ENCODE measurements around the gene RETN. TPM values are rescaled to one million over a fixed set of nuclear protein-coding genes. Genes with fewer than 3 reads are reported as not detected.

The RETN gene
- total RNA-seq, 2 donors from 2014 or later = not detected

GRCh38 chr19:7657131-7657751 is 11.6 kb upstream of the RETN start:
- Histone ChIP-seq H3K27me3 (replicated peaks; ENCODE audit: insufficient read depth) (no peaks in the 10 kb centered on the region), H3K36me3 (no peaks in the 10 kb centered on the region), H3K4me1 (ENCODE audit: control insufficient read depth in 1 of 2, low read depth in 2 of 2) (peaks cover 0 to 3% of the 10 kb centered on the region in 2 donors), H3K27ac (no peak overlapping the region), H3K9me3 (no peaks in the 10 kb centered on the region), H3K4me3 (no peak overlapping the region)
- TF ChIP-seq, protein P1, sequence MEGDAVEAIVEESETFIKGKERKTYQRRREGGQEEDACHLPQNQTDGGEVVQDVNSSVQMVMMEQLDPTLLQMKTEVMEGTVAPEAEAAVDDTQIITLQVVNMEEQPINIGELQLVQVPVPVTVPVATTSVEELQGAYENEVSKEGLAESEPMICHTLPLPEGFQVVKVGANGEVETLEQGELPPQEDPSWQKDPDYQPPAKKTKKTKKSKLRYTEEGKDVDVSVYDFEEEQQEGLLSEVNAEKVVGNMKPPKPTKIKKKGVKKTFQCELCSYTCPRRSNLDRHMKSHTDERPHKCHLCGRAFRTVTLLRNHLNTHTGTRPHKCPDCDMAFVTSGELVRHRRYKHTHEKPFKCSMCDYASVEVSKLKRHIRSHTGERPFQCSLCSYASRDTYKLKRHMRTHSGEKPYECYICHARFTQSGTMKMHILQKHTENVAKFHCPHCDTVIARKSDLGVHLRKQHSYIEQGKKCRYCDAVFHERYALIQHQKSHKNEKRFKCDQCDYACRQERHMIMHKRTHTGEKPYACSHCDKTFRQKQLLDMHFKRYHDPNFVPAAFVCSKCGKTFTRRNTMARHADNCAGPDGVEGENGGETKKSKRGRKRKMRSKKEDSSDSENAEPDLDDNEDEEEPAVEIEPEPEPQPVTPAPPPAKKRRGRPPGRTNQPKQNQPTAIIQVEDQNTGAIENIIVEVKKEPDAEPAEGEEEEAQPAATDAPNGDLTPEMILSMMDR (IDR thresholded peaks at IDR 0.05) = no peak
- DNase-seq (ENCODE audit: low spot score) (no peak), ATAC-seq (ENCODE audit: insufficient number of reproducible peaks, low FRiP score, low read depth) (no peak)

GRCh38 chr19:7658219-7658686 is 10.6 kb upstream of the RETN start:
- Histone ChIP-seq H3K4me3 (no peak overlapping the region), H3K27me3 (replicated peaks; ENCODE audit: insufficient read depth) (no peaks in the 10 kb centered on the region), H3K27ac (no peak overlapping the region), H3K9me3 (no peaks in the 10 kb centered on the region), H3K4me1 (ENCODE audit: control insufficient read depth in 1 of 2, low read depth in 2 of 2) (no peaks in the 10 kb centered on the region), H3K36me3 (no peaks in the 10 kb centered on the region)
- DNase-seq (ENCODE audit: low spot score) = no peak
- TF ChIP-seq, protein P1 (IDR thresholded peaks at IDR 0.05) = no peak
- ATAC-seq (ENCODE audit: insufficient number of reproducible peaks, low FRiP score, low read depth) = no peak

GRCh38 chr19:7661744-7662538 is 6.9 kb upstream of the RETN start:
- Histone ChIP-seq H3K36me3 (no peaks in the 10 kb centered on the region), H3K9me3 (no peaks in the 10 kb centered on the region), H3K27me3 (replicated peaks; ENCODE audit: insufficient read depth) (no peaks in the 10 kb centered on the region), H3K4me3 (no peak overlapping the region), H3K27ac (no peak overlapping the region), H3K4me1 (ENCODE audit: control insufficient read depth in 1 of 2, low read depth in 2 of 2) (no peaks in the 10 kb centered on the region)
- ATAC-seq (ENCODE audit: insufficient number of reproducible peaks, low FRiP score, low read depth) (no peak), DNase-seq (ENCODE audit: low spot score) (no peak)
- TF ChIP-seq, protein P1 (IDR thresholded peaks at IDR 0.05) = no peak

DNA sequence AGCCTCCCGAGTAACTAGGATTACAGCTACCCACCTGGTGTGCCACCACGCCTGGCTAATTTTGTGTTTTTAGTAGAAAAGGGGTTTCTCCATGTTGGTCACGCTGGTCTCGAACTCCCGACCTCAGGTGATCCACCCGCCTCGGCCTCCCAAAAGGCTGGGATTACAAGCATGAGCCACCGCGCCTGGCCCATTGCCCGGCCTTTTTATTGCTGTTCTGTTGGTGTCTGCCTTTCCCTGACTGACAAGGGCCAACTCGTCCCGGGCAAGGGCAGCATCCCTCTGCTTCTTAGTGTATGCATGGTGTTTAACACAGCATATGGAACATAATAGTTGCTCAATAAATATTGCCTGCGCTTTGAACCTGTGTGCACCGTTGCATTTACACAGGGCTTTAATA is 6.2 kb upstream of the RETN start:
- Histone ChIP-seq H3K27ac (no peak overlapping the region), H3K36me3 (no peaks in the 10 kb centered on the region), H3K4me1 (ENCODE audit: control insufficient read depth in 1 of 2, low read depth in 2 of 2) (no peaks in the 10 kb centered on the region), H3K4me3 (no peak overlapping the region), H3K27me3 (replicated peaks; ENCODE audit: insufficient read depth) (no peaks in the 10 kb centered on the region), H3K9me3 (no peaks in the 10 kb centered on the region)
- TF ChIP-seq, protein P1 (IDR thresholded peaks at IDR 0.05) = no peak
- ATAC-seq (ENCODE audit: insufficient number of reproducible peaks, low FRiP score, low read depth) (no peak), DNase-seq (ENCODE audit: low spot score) (no peak)

DNA sequence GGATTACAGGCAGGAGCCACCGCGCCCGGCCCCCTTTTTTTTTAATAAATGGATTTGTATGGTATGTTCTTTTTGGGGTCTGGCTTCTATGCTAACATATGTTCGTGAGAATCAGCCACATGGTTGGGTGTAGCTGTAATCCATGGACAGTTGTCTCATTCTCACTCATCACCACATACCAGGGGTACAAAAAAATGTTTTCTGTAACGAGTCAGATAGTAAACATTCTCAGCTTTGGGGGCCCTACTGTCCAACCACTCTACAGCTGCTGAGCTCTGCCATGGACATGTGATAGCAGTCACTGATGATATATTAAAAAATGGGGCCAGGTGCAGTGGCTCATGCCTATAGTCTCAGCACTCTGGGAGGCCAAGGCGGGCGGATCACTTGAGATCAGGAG is 5.1 kb upstream of the RETN start:
- no peak overlapping the region for H3K4me3 ChIP-seq
- H3K4me1 ChIP-seq (ENCODE audit: control insufficient read depth in 1 of 2, low read depth in 2 of 2) = no peaks in the 10 kb centered on the region
- ATAC-seq (ENCODE audit: insufficient number of reproducible peaks, low FRiP score, low read depth) = no peak
- H3K9me3 ChIP-seq = no peaks in the 10 kb centered on the region
- H3K36me3 ChIP-seq = no peaks in the 10 kb centered on the region
- H3K27me3 ChIP-seq (replicated peaks; ENCODE audit: insufficient read depth) = no peaks in the 10 kb centered on the region
- TF ChIP-seq, protein P1 (IDR thresholded peaks at IDR 0.05) = no peak
- no peak overlapping the region for H3K27ac ChIP-seq
- no peak for DNase-seq (ENCODE audit: low spot score)
